Central memory CD4-positive, alpha-beta T cell (primary cell): ENCODE results near the gene MPRIP.

Experiments used
- DNase-seq: peaks from one replicate; pipeline ENCODE4 v3.0.0; 2022

Gene MPRIP

DNA sequence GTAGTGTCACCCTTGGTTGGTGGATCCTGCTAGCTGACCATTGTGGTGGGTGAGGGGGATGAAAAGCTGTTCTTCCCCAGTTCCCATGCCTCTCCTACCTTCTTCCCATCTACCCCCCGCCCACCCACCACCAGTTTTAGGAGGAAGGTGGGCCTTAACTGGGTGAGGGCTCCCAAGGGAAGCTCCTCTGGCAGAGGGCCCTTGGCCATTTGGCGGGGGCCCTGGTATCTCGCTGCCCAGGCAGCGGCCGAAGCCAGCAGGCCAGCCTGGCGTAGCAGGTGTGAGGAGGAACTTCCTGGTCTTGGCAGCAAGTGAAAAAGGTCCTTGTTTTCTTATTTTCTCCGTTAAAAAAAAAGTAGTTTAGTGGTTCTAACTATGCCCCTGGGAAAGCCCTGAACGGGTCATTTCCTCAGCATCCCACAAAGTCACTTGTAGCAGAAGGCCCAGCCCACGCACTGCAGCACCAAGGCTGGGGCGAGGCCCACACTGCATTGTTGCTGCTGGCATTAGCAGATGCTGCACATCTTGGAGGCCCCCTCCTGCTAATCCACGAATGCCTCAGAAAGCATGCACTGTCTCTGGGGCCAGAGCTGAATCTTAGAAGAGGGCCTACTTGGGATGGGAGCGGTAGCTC is 72.5 kb downstream of the MPRIP start:
- no peak for DNase-seq

- no peak for DNase-seq
Observed at GRCh38 chr17:17115620-17116019, 73.4 kb downstream of the MPRIP start.

DNA sequence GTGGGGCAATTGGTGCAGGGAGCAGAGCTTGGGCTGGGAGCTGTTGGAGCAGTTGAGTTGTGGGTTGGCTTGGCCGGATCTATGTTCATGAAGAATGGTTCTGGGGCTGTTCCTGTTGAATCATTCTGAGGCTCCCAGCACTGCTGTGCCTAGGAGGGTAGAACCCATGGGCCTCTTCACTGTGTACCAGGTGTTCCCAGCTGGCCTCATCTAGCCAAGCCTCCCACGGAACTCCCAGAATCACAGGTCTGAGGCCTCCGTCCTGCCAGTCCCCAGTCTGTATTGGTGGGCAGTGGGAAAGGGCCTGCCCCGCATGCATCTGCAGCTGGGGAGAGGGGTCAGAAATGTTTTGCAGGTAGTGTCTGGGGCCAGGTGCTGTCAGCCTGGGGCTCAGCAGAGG is 74.1 kb downstream of the MPRIP start:
- no peak for DNase-seq

- DNase-seq = no peak
Observed at GRCh38 chr17:17117923-17118322, 75.7 kb downstream of the MPRIP start.

DNA sequence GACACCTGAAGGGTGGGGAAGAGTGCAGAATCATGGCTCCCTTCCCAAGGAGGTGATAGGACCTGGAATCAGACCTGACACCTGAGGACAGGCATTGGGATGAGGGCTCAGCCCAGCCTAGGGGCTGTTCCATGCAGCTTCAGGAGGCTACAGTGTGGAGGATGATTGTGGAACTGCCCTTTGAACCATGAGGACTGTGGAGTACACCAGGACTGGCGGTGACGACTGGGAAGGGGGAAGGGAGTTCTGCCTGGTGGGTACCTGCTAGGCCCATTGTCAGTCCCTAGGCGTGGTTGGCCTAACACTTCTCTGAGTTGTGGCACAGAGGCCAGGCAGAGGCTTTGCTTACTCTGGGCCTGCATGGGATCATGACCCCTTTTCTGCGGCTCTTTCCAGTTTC is 76.1 kb downstream of the MPRIP start:
- DNase-seq = no peak

DNA sequence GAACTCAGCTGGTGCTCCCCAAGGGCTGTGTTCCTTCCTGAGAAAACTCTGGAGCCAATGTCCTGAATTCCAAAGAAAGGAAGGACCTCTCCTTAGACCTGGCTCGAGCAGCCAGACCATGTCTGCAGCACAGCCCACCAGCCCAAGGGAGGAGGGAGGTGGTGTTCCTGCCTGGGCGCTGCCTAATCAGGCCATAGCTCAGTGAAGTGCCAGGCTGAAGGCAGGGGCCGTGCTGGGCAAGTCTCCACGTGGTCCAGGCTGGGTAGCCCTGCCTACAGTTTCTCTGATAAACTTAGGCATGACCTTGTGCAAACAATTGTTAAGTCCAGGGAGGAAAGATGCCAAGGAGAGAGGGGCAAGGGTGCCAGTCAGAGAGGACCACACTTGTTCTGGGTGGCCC is 76.8 kb downstream of the MPRIP start:
- no peak for DNase-seq

DNA sequence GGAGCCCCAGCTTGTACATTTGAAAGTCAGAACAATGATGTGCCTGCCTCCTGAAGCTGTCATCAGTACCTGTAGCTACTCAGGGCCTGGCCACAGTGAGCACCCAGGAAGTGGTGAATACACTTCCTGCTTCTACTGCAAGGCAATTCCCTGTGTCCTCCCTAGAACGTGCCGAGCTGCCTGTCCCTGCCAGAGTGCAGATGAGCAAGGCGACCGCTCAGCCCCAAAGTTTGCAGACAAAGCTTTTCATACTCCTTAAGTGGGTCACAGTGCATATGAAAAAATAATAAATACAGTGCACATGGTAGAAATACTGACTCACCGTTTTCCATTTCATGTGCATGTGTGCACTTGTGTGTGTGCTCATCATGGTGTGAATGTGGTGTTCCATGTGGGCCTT is 77.3 kb downstream of the MPRIP start:
- DNase-seq = peak; percentile 79

- no peak for DNase-seq
Observed at GRCh38 chr17:17120294-17120693, 78.0 kb downstream of the MPRIP start.

- no peak for DNase-seq
Observed at GRCh38 chr17:17120701-17121100, 78.4 kb downstream of the MPRIP start.

- DNase-seq = no peak
Observed at GRCh38 chr17:17121162-17121561, 78.9 kb downstream of the MPRIP start.

- DNase-seq = no peak
Observed at GRCh38 chr17:17122781-17123483, 80.7 kb downstream of the MPRIP start.

DNA sequence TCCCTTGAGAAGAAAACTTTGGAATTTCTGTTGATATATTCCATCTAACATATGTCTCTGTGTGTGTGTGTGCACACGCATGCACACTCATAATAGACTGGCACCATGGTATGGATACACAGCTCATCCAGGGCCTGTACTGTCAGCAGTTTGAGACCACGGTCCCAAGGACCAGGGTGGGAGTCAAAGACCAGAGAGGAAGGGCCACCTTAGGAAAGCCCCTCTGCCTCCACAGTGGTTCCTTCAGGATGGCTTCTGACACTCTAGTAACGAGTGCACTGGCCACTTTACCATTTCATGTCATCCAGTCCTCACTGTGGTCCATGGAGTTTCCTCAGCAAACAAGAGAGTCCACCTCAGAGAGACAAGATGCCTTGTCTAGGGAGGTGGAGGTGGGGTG is 82.1 kb downstream of the MPRIP start:
- no peak for DNase-seq

DNA sequence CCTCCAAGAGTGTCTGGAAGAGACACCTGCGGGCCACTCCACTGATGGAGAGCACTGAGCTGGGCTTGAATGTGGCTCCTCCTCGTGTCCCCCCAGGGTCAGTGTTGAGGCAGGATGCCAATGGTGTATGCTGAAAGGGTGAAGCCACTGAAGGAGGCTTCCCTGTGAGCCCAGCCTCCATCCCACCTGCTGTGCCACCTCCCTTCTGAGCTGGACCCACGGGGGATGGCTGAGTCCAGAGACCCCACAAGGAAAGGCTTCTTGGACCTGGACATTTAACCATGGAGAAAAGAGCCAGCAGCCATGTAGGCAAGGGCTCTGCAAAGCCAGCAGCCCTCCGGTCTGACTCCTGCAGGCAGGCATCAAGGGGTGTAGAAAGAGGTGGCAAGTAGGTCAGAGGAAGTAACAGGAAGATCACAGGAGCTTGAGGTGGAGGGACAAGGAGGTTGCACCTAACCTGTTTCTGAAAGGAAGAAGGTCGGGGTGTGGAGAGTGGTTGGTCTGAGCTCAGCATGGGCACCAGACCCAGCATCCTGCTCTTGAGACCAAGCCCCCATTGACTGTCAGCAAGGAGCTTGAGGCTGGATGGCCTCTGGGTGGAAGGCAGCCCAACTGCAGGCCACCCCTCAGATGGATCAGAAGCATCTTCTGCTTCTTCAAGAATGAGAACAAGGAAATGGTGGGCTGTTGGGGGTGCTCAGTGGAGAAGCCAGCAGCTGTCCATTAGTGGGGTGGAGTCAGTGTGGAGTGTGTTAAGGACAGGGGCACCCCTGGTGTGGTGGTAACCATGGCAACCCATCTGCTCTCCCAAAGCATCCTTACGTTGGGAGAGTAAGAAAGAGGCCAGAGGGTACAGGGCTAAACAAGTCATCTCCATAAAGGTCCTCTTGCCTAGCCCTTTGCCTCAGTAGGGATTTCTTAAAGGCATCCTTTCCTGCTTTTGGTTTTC is 83.2 kb downstream of the MPRIP start:
- DNase-seq = peak; percentile 61

GRCh38 chr17:17126131-17127110 is 84.2 kb downstream of the MPRIP start:
- peak; percentile 14 for DNase-seq

- no peak for DNase-seq
Observed at GRCh38 chr17:17127156-17127555, 84.9 kb downstream of the MPRIP start.

DNA sequence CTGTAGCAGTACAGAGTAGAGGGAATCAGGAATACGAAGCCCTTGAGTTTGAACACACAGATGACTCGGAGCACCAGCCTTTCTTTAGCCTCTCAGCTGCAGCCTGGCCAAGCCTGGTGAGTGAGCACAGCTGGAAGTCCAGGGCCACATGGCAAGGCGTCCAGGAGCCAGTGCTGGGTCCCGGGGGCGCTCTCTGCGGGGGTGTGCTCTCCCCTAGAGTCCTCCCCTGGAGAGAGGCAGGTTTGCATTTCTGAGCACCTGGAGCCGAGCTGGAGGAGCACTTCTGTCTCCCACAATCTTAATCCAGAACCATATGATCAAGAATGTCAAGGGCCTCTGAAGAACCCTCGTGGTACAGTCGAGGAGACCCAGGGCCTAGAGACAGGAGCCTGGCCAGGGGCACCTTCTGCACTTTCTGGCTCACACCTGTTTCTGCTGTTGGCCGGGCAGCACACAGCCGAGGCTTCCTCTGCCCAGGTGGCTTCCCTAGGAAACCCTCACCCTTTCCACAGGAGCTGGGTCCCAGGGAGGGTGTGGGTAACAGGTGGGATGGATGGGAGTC is 85.6 kb downstream of the MPRIP start:
- no peak for DNase-seq

GRCh38 chr17:17128476-17129075 is 86.3 kb downstream of the MPRIP start:
- DNase-seq = no peak

- no peak for DNase-seq
Observed at GRCh38 chr17:17129466-17129865, 87.2 kb downstream of the MPRIP start.

GRCh38 chr17:17130077-17130844 is 88.0 kb downstream of the MPRIP start:
- DNase-seq = no peak

DNA sequence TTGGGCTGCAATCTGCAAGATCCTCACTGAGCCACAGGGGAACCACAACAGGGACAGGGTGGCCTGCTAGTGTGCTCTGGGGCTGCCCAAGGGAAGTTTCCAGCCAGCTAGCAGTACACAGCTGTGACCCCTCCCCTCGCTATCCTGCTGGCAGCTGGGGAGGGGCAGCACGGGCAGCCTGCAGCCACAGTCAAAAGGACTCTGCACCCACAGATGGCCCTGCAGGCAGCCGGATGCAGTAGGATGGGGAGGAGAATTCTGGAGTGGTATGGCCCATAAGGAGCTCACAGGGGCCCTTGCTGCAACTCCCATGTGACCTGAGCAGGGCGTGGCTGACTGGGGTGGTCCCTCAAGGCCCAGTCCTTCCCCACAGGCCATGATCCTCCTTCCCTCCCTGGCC is 89.6 kb downstream of the MPRIP start:
- DNase-seq = no peak

- no peak for DNase-seq
Observed at GRCh38 chr17:17132746-17133145, 90.5 kb downstream of the MPRIP start.
